ENCODE data around the gene RAVER1.

RAVER1 gene

DNA sequence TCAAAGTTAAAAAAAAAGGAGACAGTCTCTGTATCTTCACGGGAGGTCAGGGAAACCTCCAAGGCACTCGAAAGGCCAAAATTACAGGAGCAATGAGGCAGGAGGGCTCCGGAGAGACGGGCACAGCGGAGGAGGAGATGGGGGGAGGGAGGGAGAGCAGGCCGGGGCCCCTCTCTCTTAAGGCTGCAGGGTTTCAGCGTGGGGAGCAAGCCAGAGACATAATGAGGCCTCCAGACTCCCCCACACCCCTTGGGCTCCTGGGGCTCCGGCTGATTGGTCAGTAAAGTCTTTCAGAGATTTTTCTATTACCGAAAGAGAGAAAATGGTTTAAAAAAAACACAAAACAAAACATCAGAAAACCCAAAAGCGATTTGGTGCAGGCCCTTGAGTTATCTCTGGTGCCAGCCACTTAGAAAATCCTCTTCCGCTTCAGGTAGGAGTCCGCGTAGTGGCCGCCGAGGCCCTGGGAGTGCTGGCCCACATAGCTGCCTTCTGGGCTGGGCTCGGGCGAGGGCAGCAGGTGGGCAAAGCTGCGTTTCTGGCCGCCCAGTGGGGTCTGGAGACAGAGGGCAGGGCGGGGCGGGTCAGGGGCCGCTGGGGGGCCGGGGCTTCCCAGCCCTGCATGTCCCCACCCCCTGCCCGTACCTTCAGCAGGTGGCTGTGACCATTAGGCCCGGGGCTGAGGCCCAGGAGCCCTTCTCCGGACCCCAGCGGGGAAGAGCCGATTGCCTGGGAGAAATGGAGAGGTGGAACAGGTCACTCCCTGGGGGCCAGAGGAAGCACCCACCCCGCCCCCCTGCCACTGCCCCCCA, 16.1 kb downstream of the RAVER1 start:
- no peak for DNase-seq

DNA sequence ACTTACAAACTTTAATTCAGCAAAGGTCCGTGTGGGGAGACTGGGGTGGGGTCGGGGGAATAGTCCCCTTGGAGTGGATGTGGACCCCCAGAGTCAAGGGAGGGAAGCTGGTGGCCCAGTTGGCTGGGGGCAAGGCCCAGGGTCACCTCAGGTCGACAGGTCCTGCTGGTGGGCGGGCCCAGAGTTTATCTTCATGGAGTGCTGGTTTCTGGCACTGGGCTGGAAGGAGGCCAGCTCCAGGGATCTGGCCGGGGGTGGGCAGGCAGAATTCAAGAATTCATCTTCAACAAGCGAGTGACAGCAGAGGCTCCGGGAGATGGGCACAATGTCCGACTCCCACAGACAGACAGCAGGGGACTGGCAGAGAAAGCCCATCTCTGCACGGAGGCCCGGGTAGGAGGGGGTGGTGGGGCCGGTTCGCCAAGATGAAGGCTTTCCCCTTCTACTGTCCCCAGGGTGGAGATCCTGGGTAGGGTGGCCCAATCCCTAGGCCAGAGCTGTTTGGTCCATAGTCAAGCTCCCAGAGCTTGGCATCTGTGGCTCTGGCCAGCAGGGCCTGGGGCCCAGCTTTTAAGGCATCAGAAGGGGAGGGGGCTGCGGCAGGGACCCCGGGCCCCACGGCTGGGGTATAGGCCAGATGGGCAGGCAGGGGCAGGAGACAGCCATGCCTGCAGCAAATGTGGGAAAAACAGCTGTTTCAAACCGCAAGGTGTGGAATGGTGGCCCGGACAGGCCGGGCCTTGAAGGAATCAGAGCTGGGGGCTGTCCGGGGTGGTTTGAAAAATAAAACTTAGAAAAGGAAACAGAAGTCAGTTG, 16.9 kb downstream of the RAVER1 start:
- no peak for DNase-seq

DNA sequence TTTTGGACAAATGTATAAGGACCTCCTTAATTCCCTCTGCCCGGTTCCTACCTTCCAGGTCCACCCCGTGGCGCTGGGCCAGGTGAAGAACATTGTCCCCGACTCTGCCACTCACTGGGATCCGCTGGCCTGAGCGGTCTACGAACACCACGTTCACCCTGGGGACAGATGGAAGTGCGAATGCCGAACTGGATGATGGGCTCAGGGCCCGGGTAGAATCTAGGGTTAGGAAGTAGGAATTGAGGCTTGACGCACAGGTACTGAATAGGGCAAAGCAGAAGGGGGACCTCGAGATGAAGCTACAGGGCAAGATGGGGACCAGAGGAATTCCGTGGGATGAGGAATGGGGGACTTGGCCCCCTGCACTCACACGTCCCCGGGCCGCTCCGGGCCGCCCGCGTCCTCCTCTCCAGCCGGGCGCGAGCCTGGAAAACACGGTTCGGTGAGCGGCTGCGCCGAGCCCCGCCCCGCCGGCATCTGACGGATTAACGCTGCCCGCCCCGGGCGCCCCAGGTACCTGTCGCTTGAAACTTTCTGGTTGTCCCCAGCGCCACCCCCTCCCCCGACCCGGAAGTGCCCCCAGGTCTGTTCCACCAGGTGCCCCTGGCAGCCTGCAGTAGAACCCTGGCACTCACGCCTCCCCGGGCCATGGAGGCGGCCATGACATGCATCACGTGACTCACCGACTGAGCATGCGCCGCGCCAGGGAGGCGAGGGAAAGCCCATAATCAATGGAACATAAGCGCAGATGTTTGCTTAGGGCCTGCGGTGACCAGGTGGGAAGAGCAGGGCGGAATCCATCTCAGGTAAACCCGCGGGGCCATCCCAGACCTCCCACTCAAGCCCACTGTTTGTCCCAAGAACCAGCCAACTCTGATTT, 17.8 kb downstream of the RAVER1 start, which contains the start of gene FDX2:
Gene FDX2 (minus strand): TSS at position 681 of the 880 bp plus-strand sequence. CDS start 19 bp downstream, at position 662.
- DNase-seq: peak; percentile 93

DNA sequence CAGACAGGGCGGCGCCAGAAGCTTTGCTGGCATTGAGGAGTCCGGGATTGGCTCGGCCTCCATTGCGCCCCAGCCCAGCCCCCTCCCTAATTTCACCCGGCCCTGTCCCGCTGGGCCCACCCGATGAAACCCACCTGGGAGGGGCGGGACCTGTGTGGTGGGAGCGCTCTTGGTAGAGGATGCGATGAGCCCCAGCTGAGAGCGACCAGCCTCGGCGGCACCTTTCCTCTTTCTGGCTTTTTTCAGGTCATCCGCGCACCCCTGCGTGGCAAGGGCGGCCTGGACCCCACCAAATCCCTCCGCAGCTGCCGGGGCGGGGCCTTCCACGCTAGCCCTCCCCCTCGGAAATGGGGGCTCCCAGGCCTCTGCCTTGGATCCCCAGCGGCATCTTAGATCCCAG, 23.9 kb downstream of the RAVER1 start, which contains the start of gene ZGLP1:
Gene ZGLP1 (minus strand): TSS at position 393 of the 400 bp plus-strand sequence.
- DNase-seq: no peak

DNA sequence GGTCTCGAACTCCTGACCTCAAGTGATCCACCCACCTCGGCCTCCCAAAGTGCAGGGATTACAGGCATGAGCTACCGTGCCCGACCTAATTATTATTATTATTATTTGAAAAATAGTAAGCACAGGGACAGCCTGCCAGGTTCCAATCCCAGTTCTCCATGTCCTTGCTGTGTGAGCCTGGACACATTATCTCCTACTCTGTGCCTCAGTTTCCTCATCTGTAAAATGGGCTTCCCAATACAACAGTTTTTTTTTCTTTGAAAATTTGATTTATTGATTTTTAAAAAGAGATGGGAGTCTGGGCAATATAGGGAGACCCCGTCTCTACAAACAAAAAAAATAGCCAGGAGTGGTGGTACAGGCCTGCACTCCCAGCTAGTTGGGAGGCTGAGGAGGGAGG, 27.0 kb downstream of the RAVER1 start:
- no peak for DNase-seq

DNA sequence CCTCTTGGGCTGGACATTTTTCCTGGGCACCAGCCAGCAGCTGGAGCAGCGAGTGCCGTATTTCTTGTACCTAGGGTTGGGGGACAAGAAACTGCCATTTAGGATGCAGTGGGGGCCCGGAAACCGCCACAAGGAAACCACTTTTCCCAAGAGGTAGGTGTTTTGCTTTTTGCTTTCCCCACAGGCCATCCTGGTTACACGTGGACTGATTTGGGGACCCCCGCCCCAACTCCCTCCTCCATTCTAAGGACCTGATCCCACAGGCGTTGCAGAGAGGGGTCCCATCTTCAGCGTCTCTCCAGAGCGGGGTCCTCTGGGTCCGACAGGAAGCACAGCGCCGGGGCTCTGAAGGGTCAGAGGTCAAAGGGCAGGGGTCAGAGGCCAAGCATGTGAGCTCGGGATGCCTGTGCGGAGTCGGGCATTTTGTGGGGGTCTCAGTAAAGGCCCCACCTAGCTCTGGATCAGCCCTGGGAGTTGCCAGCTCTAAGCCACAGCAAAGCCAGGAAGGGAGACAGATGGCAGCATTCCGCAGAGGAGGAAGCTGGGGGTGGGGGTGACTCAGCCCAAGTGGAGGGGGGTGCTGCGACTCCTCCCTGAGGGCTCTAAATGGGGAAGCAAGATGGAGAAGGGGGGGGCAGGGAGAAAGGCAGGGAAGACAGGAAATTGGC, 28.1 kb downstream of the RAVER1 start:
- no peak for DNase-seq

DNA sequence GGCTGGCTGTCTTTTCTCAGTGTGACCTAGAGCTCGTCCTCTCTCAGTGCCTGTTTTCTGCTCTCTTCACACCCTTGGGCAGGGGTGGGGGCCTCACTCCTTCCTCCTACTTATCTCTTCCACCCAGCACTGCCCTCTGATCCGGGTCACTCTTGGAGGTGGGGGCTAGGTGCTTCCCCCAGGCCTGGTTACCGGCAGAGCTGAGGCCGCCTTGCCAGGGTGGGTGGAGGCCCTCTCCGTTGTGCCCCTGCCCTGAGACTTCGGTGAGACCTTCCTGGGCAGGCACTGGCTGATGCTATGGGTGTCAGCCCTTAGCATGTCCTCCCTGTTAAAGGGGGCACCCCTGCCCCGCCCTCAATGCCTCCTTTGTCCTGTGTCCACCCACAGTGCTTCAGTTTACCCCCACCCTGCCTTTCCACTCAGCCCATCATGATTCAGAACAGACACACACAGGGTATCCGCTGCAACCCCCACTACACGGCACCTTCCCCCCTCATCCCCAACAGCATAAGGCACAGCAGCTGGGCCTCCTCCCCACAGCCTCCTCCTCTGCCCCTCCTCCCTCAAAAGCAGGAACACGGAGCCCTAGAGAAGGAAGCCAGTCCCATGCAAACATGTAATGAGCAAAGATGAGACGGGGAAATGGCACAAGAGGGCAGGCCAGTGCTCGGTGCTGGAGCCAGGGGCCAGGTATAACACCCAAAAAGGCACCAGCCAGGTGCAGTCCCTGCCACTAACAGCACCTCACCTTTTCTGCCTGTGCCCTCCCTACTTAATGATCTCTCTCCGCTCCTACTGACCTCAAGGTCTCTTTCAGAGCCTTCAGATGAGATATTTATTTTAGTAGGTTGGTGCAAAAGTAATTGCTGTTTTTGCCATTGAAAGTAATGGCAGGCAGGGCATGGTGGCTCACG, 33.5 kb downstream of the RAVER1 start:
- DNase-seq: no peak

DNA sequence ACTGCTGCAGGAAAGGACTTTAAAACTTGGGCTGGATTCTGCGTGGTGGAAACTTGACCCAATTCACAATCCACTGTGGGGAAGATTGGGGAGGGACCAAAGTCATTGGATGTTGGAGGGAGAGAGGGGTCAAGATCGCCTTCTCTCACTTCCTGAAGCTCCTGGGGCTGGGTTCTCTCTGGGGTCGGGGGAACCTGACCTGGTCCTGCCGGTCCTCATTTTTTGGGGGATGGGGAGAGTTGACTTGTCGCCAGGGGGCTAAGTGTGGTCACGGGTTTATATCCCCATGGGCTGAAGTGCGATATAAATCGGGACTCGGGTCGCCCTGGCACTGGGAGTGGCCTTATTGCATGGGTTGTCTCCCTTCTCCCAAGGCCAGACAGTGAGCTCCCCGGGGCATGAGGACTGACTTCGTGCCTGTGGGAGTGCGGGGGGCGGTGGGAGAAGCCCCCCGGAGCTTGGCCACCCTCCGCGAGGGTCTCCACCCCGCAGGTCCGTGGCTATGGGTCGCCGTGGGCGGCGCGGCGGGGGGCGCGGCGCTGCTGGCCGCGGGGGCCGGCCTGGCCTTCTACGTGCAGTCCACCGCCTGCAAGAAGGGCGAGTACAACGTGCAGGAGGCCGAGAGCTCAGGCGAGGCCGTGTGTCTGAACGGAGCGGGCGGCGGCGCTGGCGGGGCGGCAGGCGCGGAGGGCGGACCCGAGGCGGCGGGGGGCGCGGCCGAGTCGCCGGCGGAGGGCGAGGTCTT, 37.3 kb downstream of the RAVER1 start:
- no peak for DNase-seq

DNA sequence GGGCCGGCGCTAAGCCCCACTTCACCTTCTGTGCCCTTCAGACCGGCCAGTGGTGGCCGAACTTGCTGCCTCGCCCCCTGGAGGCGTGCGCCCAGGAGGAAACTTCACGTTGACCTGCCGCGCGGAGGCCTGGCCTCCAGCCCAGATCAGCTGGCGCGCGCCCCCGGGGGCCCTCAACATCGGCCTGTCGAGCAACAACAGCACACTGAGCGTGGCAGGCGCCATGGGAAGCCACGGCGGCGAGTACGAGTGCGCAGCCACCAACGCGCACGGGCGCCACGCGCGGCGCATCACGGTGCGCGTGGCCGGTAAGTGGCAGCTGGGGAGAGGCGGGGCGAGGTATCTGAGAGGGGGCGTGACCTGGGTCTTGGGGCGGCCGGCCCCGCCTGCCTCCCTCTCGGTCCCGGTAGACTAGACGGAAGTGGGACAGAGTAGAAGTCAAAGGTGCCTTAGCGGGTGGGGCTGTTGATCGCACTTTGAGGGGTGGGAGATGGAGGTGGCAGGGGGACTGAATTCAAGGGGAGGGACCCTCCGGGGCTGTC, 38.0 kb downstream of the RAVER1 start:
- DNase-seq: peak; percentile 55

DNA sequence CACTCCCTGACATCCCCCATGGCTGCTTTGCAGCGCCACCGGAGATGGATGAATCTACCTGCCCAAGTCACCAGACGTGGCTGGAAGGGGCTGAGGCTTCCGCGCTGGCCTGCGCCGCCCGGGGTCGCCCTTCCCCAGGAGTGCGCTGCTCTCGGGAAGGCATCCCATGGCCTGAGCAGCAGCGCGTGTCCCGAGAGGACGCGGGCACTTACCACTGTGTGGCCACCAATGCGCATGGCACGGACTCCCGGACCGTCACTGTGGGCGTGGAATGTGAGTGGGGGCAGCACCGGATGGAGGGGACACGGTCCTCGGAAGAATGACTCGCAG, 39.0 kb downstream of the RAVER1 start:
- DNase-seq: no peak

DNA sequence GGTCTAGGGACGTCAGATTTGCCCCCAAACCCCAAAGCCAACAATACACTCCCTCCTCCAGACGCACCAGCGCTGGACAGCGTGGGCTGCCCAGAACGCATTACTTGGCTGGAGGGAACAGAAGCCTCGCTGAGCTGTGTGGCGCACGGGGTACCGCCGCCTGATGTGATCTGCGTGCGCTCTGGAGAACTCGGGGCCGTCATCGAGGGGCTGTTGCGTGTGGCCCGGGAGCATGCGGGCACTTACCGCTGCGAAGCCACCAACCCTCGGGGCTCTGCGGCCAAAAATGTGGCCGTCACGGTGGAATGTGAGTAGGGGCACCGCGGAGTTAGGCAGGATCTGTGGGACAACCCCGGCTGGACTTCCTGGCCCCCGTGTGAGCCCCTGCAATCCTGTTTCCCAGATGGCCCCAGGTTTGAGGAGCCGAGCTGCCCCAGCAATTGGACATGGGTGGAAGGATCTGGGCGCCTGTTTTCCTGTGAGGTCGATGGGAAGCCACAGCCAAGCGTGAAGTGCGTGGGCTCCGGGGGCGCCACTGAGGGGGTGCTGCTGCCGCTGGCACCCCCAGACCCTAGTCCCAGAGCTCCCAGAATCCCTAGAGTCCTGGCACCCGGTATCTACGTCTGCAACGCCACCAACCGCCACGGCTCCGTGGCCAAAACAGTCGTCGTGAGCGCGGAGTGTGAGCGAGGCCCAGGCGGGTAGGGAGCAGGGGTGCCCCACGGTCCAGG, 39.5 kb downstream of the RAVER1 start:
- DNase-seq: no peak

DNA sequence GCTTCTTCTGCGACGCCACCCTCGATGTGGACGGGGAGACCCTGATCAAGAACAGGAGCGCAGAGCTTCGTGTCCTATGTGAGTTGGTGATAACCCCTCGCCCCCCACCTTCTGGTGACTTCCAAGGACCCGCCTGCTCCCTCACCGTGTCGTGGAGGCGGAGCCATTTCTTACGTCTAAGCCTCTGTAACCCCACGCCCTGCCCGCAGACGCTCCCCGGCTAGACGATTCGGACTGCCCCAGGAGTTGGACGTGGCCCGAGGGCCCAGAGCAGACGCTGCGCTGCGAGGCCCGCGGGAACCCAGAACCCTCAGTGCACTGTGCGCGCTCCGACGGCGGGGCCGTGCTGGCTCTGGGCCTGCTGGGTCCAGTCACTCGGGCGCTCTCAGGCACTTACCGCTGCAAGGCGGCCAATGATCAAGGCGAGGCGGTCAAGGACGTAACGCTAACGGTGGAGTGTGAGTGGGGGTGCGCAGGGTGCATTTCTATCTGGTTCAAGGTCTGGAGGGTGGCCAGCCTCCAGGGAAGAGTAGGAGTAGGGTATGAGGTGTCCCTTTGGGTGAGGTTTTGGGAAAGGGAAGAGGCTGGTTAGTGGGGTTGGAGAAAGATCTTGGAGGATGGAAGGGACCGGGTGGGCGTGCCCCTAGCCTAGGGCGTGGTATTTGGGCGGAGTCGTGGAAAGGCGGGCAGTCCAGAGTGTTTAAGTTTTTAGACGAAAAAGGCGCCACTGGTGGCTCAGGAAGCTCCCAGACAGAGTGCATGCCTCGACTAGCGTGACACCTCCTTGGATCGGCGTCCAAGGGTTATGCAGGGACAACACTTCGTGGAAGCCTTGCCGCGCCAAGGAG, 40.3 kb downstream of the RAVER1 start:
- DNase-seq: no peak

DNA sequence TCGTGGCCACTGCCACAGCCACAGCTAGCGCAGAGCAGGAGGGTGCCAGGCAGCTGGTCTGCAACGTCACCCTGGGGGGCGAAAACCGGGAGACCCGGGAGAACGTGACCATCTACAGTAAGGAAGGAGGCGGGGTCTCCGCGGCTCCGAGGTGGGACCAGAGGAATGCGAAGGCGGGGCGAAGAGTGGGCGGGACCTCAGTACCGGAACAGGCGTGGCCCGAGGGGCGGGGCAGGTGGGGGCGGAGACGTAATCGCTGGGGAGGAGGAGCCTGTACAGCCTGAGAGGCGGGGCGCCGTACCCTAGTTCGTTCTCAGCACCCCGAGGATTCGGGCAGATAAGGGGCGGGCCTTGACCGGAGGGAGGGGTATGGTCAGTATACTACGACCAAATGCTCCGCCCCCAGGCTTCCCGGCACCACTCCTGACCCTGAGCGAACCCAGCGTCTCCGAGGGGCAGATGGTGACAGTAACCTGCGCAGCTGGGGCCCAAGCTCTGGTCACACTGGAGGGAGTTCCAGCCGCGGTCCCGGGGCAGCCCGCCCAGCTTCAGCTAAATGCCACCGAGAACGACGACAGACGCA, 41.0 kb downstream of the RAVER1 start:
- peak; percentile 44 for DNase-seq

DNA sequence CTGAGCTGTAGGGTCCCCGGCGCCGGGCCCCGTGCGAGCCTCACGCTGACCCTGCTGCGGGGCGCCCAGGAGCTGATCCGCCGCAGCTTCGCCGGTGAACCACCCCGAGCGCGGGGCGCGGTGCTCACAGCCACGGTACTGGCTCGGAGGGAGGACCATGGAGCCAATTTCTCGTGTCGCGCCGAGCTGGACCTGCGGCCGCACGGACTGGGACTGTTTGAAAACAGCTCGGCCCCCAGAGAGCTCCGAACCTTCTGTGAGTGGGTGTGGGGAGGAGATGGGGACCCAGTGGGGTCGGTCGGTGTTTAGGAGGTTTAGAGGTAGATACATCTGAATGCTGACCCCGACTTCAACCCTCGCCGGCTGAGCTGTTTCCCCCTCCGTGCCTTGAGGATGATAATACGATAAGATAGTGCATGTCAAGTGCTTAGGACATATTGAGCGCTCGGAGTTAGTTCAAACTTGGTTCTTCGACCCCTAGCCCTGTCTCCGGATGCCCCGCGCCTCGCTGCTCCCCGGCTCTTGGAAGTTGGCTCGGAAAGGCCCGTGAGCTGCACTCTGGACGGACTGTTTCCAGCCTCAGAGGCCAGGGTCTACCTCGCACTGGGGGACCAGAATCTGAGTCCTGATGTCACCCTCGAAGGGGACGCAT, 41.6 kb downstream of the RAVER1 start:
- DNase-seq: no peak

DNA sequence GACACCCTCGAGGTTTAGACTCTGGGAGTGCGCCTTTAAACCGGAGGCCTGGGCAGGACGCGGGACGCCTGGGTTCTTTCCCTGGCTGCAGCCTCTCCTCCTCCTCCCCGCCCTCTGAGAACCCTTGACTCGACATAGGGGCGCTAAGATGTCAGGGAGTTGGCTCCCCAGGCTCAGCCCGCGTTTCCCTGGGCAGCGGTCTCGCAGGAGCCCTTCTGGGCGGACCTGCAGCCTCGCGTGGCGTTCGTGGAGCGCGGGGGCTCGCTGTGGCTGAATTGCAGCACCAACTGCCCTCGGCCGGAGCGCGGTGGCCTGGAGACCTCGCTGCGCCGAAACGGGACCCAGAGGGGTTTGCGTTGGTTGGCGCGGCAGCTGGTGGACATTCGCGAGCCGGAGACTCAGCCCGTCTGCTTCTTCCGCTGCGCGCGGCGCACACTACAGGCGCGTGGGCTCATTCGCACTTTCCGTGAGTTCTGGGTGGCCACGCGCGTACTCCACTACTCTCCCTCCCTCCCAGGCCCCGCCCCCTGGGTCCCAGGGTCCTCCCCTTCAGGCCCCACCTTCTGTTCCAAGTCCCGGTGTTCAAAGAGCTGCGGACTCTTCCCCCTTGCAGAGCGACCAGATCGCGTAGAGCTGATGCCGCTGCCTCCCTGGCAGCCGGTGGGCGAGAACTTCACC, 42.3 kb downstream of the RAVER1 start:
- peak; percentile 23 for DNase-seq

DNA sequence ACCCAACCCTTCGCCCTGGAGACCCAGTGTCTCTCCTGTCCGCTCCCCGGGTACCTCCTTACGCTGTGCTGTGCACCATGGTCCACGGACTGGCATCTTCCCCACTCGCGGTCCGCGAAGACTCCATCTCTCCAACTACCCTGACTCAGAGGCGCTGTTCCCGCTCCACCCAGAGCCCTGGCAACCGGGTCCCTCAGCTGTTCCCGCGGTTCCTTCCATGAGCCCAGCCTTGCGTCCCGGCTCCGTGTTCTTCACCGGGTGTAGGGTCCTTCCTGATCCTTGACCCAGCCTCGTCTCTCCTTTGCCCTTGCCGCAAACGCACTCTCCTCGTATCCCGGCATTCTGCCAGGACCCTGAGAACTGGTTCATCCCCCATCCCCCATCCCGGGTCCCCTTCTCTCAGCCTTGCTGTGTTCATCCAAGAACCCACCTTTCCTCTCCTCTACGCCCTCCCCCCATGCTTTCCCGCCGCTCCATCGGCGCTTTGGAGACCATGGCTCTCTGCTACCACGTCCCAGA, 42.9 kb downstream of the RAVER1 start:
- DNase-seq: peak; percentile 9
